Central memory CD8-positive, alpha-beta T cell (primary cell): ENCODE data around the gene GRHL3.

Source experiments
- ATAC-seq: fragments of 150-1000 bp; cut with Tn5 transposase; replicated peaks from 2 replicates; pipeline ENCODE4 v1.10.0; 2022; ENCODE audit warnings: mild to moderate bottlenecking, moderate FRiP score, moderate number of reproducible peaks; ENCODE audit not compliant: poor library complexity, severe bottlenecking; ENCODE audit errors: extremely low read depth
- DNase-seq, 2 donors: peaks; one replicate each; pipeline ENCODE4 v3.0.0; 2021; ENCODE audit warnings: low spot score in 2 of 2
- H3K27ac Mint-ChIP-seq: one replicate; pipeline ENCODE4 v1.8.0; 2022; ENCODE audit warnings: low read depth, mild to moderate bottlenecking, moderate library complexity, mixed read lengths
- H3K27me3 Mint-ChIP-seq: one replicate; pipeline ENCODE4 v1.8.0; 2022; ENCODE audit warnings: mixed read lengths
- H3K36me3 Mint-ChIP-seq: one replicate; pipeline ENCODE4 v1.8.0; 2022; ENCODE audit warnings: mild to moderate bottlenecking, moderate library complexity, mixed read lengths; ENCODE audit not compliant: insufficient read depth
- H3K4me1 Mint-ChIP-seq: one replicate; pipeline ENCODE4 v1.8.0; 2022; ENCODE audit warnings: mixed read lengths
- H3K4me3 Mint-ChIP-seq: one replicate; pipeline ENCODE4 v1.8.0; 2022; ENCODE audit warnings: mild to moderate bottlenecking, moderate library complexity, mixed read lengths
- H3K9me3 Mint-ChIP-seq: one replicate; pipeline ENCODE4 v1.8.0; 2022; ENCODE audit warnings: mixed read lengths

Gene GRHL3

DNA sequence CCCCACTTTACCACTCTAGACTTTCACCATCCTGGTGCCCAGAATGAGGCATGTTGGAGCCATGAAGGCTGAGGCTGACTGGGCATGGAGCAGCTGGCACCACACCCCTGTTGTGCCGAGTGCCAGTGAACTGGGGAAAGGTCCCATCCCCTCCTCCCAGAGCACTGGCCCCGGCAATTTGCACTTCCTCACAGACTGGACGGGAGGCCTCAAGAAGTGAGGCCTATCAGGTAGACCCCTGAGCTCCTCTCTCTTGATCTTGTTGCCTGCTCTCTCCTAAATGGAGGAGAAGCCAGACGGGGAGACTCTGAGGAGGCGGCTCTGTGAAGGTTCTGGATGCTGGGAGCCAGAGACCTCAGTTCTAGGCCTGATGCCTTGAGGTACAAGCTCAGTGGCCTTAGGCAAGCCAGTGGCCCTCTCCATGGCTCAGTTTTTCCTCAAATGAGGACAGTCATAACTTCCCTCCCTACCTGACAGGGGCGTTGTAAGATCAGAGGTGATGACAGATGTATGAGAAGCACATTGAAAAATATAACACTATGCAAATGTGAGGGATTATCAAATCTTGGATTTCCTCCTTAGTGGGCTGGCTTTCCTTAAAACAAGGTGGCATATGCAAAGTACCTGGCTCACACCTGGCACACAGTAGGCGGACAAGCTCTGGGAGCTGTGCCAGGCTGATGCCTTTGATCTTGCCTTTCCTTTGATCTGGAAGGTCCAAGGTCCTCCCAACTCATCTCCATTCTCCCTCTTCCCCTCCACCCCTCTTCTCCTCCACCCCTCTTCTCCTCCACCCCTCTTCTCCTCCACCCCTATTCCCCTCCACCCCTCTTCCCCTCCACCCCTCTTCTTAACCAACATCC is 6.7 kb downstream of the GRHL3 start:
- Mint-ChIP-seq H3K27me3 (peaks cover 7% of the 10 kb centered on the region), H3K4me1 (peaks cover 20% of the 10 kb centered on the region), H3K4me3 (no peak overlapping the region), H3K27ac (no peak overlapping the region), H3K9me3 (no peaks in the 10 kb centered on the region), H3K36me3 (peaks cover 10% of the 10 kb centered on the region)
- ATAC-seq (no peak), DNase-seq (no peak)

DNA sequence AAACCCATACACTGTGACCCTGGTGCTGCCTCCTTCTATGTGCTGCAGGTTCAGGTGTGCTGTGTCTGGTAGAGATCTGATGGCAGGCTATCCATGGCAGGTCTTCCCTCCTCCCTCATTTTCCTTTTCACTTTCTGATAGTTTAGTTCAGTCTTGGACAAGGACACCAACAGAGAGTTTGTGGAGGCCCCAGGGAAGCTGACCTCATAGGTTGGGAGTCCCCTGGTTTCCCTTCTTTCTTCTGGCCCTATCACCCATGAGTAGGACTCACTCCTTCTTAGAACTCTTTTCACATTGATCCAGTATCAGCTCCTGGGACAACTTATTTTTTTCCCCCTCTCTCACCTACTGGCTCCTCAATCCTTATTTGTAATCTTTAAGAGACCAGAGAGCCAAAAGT is 8.3 kb downstream of the GRHL3 start:
- Mint-ChIP-seq H3K27ac (no peak overlapping the region), H3K27me3 (no peaks in the 10 kb centered on the region), H3K4me1 (peaks cover 5% of the 10 kb centered on the region), H3K4me3 (no peak overlapping the region), H3K9me3 (no peaks in the 10 kb centered on the region), H3K36me3 (peaks cover 5% of the 10 kb centered on the region)
- DNase-seq, result no peak
- no peak for ATAC-seq

DNA sequence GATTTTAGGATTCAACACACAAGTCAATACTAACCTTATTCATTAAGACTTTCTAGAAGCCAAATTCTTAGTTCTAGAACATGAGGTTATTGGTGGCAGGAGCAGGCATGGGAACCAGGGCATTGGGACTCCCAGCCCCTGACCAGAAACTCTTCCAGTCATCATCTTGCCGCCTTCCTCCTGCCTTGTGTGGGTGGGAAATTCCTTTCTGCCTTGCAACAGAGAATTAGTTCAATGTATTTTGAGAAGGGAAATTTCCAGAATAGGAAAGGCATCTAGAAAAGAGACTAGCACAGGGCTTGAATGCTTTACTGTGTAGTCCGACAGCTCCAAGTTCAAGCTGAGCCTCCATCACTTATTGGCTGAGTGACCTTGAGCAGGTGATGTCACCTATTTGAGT is 8.7 kb downstream of the GRHL3 start:
- ATAC-seq (no peak), DNase-seq (no peak)
- Mint-ChIP-seq H3K27ac (no peak overlapping the region), H3K4me3 (no peak overlapping the region), H3K9me3 (no peaks in the 10 kb centered on the region), H3K27me3 (no peaks in the 10 kb centered on the region), H3K4me1 (peaks cover 5% of the 10 kb centered on the region), H3K36me3 (peaks cover 2% of the 10 kb centered on the region)

DNA sequence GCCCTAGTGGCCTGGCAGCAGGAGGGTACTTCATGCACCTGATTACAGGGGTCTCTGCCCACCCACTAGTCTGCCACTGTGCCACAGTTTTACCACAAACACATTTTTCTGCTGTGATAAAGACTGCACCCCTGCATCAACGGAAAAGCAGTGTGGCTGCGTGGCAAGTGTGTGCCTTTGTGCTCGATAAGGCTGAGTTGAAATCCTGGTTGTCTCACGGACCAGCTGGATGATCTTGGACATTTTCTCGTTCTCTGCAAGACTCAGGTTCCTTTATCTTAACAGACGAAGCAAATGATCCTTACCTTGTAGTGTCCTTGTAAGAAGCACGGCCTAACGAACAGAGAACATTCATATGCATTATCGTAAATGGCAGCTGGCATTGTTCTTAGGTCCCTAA is 10.2 kb downstream of the GRHL3 start:
- DNase-seq (no peak), ATAC-seq (no peak)
- H3K36me3 Mint-ChIP-seq, result peaks cover 2% of the 10 kb centered on the region
- no peak overlapping the region for H3K27ac Mint-ChIP-seq
- peaks cover 5% of the 10 kb centered on the region for H3K4me1 Mint-ChIP-seq
- no peaks in the 10 kb centered on the region for H3K9me3 Mint-ChIP-seq
- no peaks in the 10 kb centered on the region for H3K27me3 Mint-ChIP-seq
- H3K4me3 Mint-ChIP-seq, result no peak overlapping the region

DNA sequence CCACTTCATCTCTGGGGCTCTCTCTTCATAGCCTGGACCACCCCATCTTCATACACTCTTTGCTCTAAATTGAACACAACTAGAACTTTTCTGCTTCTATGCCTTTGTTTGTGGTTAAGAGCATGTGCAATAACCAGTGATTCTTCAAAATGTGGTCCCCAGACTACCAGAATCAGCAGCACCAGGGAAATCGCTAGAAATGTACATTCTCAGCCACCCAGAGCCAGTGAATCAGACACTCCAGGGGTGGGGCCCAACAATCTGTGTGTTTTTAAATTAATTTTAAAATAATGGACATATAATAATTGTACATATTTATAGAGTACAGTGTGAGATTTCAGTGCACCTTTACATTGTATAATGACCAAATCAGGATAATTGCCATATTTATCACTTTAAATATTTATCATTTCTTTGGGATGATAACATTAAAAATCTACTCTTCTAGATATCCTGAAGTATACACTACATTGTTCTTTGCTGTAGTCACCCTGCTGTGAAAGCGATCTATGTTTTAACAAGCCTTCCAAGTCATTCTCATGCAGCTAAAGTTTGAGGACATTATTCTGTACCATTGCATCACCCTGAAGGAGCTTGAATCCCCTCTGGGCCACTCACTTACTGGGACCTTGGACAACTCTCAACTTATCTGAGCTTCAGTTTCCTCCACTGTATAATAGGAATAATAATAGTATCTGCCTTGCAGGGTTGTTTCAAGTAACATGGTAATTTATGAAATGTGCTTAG is 10.8 kb downstream of the GRHL3 start:
- H3K4me3 Mint-ChIP-seq, result no peak overlapping the region
- ATAC-seq (no peak), DNase-seq (no peak)
- H3K36me3 Mint-ChIP-seq, result peaks cover 2% of the 10 kb centered on the region
- no peaks in the 10 kb centered on the region for H3K9me3 Mint-ChIP-seq
- H3K27ac Mint-ChIP-seq, result no peak overlapping the region
- peaks cover 5% of the 10 kb centered on the region for H3K4me1 Mint-ChIP-seq
- no peaks in the 10 kb centered on the region for H3K27me3 Mint-ChIP-seq

DNA sequence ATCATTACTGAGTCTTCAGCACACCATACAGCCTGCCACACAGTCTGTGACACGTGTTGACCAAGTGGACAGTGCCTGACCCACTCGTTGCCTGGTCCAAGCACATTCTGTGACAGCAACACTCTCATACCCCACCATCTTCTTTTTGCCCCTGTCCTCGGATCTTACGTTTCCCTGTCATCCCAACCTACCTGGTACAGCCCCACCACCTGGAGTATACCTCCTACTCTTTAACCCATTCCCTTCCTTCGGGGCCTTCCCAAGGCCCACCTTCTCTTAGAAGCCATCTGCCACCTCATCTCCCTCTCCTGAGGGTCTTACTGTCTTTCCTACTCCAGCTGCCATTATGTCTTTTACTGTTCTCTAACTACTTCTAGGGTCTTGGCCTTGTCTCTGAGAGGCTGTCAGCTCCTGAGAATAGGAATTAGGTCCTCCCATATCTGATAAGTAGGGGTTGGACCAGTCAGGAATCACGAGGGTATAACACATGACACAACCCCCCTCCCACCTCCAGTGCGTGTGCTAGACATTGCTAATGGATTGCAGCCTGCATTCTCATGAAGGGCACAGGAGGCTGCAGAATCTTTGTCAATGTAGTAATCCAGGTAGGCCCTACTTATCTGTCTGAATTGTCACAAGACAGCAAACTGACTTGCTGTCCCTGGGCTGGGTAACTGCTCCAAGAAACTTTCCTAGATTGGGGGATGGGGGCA is 13.0 kb downstream of the GRHL3 start:
- no peak overlapping the region for H3K27ac Mint-ChIP-seq
- DNase-seq, result no peak
- H3K9me3 Mint-ChIP-seq, result no peaks in the 10 kb centered on the region
- H3K27me3 Mint-ChIP-seq, result no peaks in the 10 kb centered on the region
- no peak overlapping the region for H3K4me3 Mint-ChIP-seq
- no peaks in the 10 kb centered on the region for H3K36me3 Mint-ChIP-seq
- no peak for ATAC-seq
- H3K4me1 Mint-ChIP-seq, result peaks cover 5% of the 10 kb centered on the region

DNA sequence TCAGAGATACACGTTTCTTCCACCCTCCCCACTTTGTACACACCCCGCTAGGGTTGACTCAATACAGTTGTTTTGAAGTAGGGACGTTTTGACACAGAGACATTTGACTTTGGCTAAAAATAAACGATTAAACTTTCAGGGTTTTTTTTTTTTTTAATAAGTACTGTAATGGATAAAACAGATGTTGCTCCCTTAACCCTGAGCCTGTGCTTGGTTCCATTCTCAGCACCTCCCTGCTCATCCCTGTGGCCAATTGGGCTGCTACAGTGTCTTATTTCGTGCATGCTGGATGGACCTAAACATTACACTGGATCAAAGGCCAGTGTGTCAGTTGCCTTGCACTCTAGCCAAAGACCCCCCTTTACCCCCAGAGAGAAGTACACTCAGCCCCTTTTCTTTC is 16.9 kb downstream of the GRHL3 start:
- no peak for ATAC-seq
- H3K4me3 Mint-ChIP-seq, result no peak overlapping the region
- no peaks in the 10 kb centered on the region for H3K4me1 Mint-ChIP-seq
- no peaks in the 10 kb centered on the region for H3K9me3 Mint-ChIP-seq
- no peak for DNase-seq
- H3K27me3 Mint-ChIP-seq, result no peaks in the 10 kb centered on the region
- no peaks in the 10 kb centered on the region for H3K36me3 Mint-ChIP-seq
- H3K27ac Mint-ChIP-seq, result no peak overlapping the region

DNA sequence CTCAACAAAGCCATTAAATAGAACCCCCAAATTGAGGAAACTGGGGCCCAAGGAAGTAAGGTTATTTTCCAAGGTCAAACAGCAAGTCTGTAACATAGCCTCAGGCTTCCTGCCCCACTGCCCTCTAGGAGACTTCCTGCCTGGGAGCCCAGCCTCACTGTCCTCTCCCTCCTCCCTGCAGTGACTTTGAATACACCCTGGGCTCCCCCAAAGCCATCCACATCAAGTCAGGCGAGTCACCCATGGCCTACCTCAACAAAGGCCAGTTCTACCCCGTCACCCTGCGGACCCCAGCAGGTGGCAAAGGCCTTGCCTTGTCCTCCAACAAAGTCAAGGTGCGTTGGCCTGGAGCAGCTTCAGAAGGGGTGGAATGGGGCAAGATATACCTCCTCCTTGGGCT is 18.3 kb downstream of the GRHL3 start:
- no peak overlapping the region for H3K4me3 Mint-ChIP-seq
- no peaks in the 10 kb centered on the region for H3K27me3 Mint-ChIP-seq
- no peak overlapping the region for H3K27ac Mint-ChIP-seq
- H3K4me1 Mint-ChIP-seq, result no peaks in the 10 kb centered on the region
- ATAC-seq (no peak), DNase-seq (no peak)
- H3K36me3 Mint-ChIP-seq, result no peaks in the 10 kb centered on the region
- no peaks in the 10 kb centered on the region for H3K9me3 Mint-ChIP-seq

DNA sequence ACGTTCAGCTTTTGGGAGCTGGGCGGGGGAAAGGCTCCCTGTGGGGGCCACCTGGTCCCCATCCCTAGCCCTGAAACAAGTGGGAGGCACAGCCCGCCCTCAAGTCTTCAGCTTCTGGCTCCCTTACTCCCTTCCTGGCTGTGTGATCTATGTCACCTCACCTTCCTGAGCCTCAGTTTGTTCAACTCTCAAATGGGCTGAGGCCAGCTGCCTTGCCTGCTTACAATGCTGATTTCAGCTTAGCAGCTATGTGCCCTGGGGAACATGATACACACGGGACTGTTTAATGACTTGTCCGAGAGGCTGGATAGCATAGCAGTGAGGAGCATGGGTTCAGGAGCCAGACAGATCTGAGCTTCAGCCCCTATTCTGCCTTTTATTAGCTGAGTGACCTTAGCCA is 19.3 kb downstream of the GRHL3 start:
- ATAC-seq, result no peak
- H3K4me1 Mint-ChIP-seq, result no peaks in the 10 kb centered on the region
- no peak overlapping the region for H3K27ac Mint-ChIP-seq
- no peaks in the 10 kb centered on the region for H3K9me3 Mint-ChIP-seq
- no peaks in the 10 kb centered on the region for H3K27me3 Mint-ChIP-seq
- DNase-seq, result no peak
- no peak overlapping the region for H3K4me3 Mint-ChIP-seq
- no peaks in the 10 kb centered on the region for H3K36me3 Mint-ChIP-seq

DNA sequence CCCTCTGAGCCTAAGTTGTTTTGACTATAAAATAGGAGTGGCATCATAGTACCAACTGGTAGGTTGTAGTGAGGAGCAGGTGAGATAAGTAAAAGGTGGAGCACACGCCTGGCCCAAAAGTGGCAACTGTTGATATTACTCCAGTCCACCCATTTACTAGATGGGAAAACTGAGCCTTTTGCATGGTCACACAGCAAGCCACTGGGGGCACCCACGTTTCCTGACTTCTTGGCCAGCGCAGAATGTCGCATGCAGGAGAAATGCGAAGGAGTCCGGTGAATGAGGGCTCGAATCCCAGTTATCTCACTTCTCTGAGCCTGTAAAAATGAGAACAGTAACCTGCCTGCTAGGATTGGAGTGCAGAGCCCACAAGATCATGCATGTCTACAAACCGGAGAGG is 20.8 kb downstream of the GRHL3 start:
- Mint-ChIP-seq H3K27ac (no peak overlapping the region), H3K4me1 (no peaks in the 10 kb centered on the region), H3K4me3 (no peak overlapping the region), H3K27me3 (no peaks in the 10 kb centered on the region), H3K9me3 (no peaks in the 10 kb centered on the region), H3K36me3 (no peaks in the 10 kb centered on the region)
- ATAC-seq, result no peak
- no peak for DNase-seq

DNA sequence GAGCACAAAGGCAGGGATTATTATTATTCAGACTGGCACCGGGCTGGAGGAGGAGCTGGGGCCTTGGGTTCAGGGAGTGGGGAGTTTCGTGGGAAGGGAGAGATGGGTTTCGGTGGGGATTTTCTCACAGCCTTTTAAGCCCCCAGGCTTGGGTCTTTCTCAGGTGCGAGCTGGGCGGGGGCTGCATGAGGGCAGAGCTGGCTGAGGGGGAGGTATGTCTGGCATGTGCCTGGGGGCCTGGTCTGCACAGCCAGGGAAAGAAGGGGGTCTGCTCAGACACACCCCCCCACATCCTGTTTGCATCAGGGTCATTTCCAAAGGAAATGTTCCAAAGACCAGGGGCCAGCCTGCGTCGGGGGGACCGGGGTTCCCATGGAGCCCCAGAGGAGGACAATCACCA is 21.6 kb downstream of the GRHL3 start:
- Mint-ChIP-seq H3K4me1 (no peaks in the 10 kb centered on the region), H3K27ac (no peak overlapping the region), H3K4me3 (no peak overlapping the region), H3K36me3 (no peaks in the 10 kb centered on the region), H3K9me3 (no peaks in the 10 kb centered on the region), H3K27me3 (no peaks in the 10 kb centered on the region)
- ATAC-seq, result no peak
- no peak for DNase-seq

DNA sequence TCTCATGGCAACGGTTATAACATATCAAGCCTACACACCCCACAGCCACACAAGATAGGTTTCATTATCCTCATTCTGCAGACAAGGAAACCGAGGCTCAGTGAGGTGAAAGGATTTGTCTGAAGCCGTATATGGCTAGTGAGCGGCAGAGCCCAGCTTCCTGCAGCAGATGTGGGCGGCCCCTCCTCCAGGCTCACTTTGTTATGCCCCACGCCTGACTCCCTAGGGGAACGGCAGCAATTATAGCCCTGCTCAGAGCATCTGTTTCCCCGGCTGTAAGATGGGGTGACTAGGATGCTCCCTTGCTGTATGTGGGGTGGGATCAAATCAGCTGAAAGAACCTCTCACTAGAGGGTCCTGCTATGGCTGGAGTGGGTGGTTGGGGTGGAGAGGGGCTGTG is 22.1 kb downstream of the GRHL3 start:
- DNase-seq (no peak), ATAC-seq (no peak)
- no peaks in the 10 kb centered on the region for H3K27me3 Mint-ChIP-seq
- H3K27ac Mint-ChIP-seq, result no peak overlapping the region
- H3K9me3 Mint-ChIP-seq, result no peaks in the 10 kb centered on the region
- no peaks in the 10 kb centered on the region for H3K36me3 Mint-ChIP-seq
- no peak overlapping the region for H3K4me3 Mint-ChIP-seq
- no peaks in the 10 kb centered on the region for H3K4me1 Mint-ChIP-seq
